ENCODE data around the gene ZC3HAV1. TPM values are rescaled to one million over a fixed set of nuclear protein-coding genes. Genes with fewer than 3 reads are reported as not detected.

The ZC3HAV1 gene
- total and polyA plus RNA-seq, 9 of the 15 experiments (the other 6 are each of a cell fraction or from before 2014, with no cell fraction given), result 11.9 to 40.5 (median 23.9) TPM

DNA sequence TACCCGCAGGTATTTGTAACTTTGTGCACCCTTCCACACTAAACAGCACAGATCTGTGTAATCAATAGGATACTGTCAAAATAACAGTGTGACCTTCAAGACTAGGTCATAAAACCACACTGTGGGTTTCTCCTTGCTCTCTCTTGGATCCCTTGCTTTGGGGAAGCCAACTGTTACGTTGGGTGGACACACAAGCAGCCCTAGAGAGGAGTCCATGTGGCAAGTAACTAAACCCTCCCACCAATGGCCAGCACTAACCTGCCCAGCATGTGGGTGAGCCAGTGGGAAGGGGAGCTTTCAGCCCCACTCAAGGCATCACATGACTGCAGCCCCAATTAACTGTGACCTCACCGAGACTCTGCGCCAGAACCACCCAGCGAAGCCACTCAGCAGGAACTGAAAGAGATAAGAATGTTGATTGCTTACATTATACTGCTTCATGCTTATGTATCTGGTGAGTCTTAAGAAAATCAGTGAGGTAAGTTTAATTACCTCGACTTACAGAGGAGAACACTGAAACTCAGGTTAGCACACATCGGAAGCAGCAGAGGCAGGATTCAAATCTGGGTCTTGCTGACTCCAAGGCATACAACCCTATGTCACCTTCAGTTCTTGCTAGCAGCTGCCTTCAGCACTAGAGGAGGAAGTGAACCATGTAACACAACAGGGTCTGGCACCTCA lies 9.4 kb upstream of the ZC3HAV1 start (continued):
- TF ChIP-seq, protein P1, sequence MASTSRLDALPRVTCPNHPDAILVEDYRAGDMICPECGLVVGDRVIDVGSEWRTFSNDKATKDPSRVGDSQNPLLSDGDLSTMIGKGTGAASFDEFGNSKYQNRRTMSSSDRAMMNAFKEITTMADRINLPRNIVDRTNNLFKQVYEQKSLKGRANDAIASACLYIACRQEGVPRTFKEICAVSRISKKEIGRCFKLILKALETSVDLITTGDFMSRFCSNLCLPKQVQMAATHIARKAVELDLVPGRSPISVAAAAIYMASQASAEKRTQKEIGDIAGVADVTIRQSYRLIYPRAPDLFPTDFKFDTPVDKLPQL (IDR thresholded peaks at IDR 0.05; ENCODE audit: extremely low read depth, insufficient read length), result no peak
- no peak for TF ChIP-seq RBM17 (IDR thresholded peaks at IDR 0.05; ENCODE audit: borderline replicate concordance, low read depth, low read length)
- TF ChIP-seq, protein P2, sequence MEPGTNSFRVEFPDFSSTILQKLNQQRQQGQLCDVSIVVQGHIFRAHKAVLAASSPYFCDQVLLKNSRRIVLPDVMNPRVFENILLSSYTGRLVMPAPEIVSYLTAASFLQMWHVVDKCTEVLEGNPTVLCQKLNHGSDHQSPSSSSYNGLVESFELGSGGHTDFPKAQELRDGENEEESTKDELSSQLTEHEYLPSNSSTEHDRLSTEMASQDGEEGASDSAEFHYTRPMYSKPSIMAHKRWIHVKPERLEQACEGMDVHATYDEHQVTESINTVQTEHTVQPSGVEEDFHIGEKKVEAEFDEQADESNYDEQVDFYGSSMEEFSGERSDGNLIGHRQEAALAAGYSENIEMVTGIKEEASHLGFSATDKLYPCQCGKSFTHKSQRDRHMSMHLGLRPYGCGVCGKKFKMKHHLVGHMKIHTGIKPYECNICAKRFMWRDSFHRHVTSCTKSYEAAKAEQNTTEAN (CRISPR knock-in tag; IDR thresholded peaks at IDR 0.05), result no peak; the same call in 1 of the 2 replicates
- TF ChIP-seq SMARCB1 (IDR thresholded peaks at IDR 0.05; ENCODE audit: insufficient read length, low read depth), result no peak
- TF ChIP-seq TEAD4 (IDR thresholded peaks at IDR 0.05; ENCODE audit: low read length), result peak; percentile 53; the same call in 1 of the 2 replicates
- no peak for TF ChIP-seq TEAD4 (CRISPR knock-in tag; IDR thresholded peaks at IDR 0.05; ENCODE audit: borderline replicate concordance)
- TF ChIP-seq CHD2 (IDR thresholded peaks at IDR 0.05; ENCODE audit: low read depth, low read length), result no peak
- TF ChIP-seq, protein P3, sequence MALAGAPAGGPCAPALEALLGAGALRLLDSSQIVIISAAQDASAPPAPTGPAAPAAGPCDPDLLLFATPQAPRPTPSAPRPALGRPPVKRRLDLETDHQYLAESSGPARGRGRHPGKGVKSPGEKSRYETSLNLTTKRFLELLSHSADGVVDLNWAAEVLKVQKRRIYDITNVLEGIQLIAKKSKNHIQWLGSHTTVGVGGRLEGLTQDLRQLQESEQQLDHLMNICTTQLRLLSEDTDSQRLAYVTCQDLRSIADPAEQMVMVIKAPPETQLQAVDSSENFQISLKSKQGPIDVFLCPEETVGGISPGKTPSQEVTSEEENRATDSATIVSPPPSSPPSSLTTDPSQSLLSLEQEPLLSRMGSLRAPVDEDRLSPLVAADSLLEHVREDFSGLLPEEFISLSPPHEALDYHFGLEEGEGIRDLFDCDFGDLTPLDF (CRISPR knock-in tag; IDR thresholded peaks at IDR 0.05), result 0 out of 2 replicates have a peak, but pooled peaks have one; percentile 31
- TF ChIP-seq XRCC3 (IDR thresholded peaks at IDR 0.05), result no peak
- TF ChIP-seq CAMTA2 (CRISPR knock-in tag; conservative IDR thresholded peaks at IDR 0.05), result no peak
- no peak for TF ChIP-seq RBM39 (optimal IDR thresholded peaks at IDR 0.05; ENCODE audit: low read depth, low read length)
- TF ChIP-seq GABPA (tag; conservative IDR thresholded peaks at IDR 0.05; ENCODE audit: low read depth), result 0 out of 2 replicates have a peak, but pooled peaks have one; percentile 23
- peak; percentile 42 for TF ChIP-seq TAF9B (IDR thresholded peaks at IDR 0.05; ENCODE audit: partially characterized antibody)
- TF ChIP-seq ZNF830 (CRISPR knock-in tag; IDR thresholded peaks at IDR 0.05), result no peak
- no peak for TF ChIP-seq IRF2 (CRISPR knock-in tag; IDR thresholded peaks at IDR 0.05)
- TF ChIP-seq, protein P4, sequence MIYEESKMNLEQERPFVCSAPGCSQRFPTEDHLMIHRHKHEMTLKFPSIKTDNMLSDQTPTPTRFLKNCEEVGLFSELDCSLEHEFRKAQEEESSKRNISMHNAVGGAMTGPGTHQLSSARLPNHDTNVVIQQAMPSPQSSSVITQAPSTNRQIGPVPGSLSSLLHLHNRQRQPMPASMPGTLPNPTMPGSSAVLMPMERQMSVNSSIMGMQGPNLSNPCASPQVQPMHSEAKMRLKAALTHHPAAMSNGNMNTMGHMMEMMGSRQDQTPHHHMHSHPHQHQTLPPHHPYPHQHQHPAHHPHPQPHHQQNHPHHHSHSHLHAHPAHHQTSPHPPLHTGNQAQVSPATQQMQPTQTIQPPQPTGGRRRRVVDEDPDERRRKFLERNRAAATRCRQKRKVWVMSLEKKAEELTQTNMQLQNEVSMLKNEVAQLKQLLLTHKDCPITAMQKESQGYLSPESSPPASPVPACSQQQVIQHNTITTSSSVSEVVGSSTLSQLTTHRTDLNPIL (CRISPR knock-in tag; IDR thresholded peaks at IDR 0.05), result no peak
- TF ChIP-seq, protein P5, sequence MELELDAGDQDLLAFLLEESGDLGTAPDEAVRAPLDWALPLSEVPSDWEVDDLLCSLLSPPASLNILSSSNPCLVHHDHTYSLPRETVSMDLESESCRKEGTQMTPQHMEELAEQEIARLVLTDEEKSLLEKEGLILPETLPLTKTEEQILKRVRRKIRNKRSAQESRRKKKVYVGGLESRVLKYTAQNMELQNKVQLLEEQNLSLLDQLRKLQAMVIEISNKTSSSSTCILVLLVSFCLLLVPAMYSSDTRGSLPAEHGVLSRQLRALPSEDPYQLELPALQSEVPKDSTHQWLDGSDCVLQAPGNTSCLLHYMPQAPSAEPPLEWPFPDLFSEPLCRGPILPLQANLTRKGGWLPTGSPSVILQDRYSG (tag; conservative IDR thresholded peaks at IDR 0.05; ENCODE audit: low read depth), result 0 out of 2 replicates have a peak, but pooled peaks have one; percentile 41
- TF ChIP-seq ZNF165 (CRISPR knock-in tag; IDR thresholded peaks at IDR 0.05; ENCODE audit: borderline replicate concordance), result no peak
- TF ChIP-seq RFX5 (IDR thresholded peaks at IDR 0.05; ENCODE audit: low read depth, low read length), result no peak
- TF ChIP-seq TAF7 (tag; IDR thresholded peaks at IDR 0.05), result no peak; the same call in 1 of the 2 replicates
- TF ChIP-seq, protein P6, sequence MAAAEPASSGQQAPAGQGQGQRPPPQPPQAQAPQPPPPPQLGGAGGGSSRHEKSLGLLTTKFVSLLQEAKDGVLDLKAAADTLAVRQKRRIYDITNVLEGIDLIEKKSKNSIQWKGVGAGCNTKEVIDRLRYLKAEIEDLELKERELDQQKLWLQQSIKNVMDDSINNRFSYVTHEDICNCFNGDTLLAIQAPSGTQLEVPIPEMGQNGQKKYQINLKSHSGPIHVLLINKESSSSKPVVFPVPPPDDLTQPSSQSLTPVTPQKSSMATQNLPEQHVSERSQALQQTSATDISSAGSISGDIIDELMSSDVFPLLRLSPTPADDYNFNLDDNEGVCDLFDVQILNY (CRISPR knock-in tag; IDR thresholded peaks at IDR 0.05), result peak; percentile 82; the same call in 1 of the 2 replicates
- 0 out of 2 replicates have a peak, but pooled peaks have one; percentile 24 for TF ChIP-seq ZKSCAN3 (CRISPR knock-in tag; IDR thresholded peaks at IDR 0.05)
- no peak for TF ChIP-seq ZC3H8 (IDR thresholded peaks at IDR 0.05)

All from K562 (cell line).